Mononuclear cell (primary cell): ENCODE measurements around the gene C2CD4A. TPM values are rescaled to one million over a fixed set of nuclear protein-coding genes. Genes with fewer than 3 reads are reported as not detected.

Experiments used
- H3K27me3 ChIP-seq: 2 replicates; pipeline ENCODE4 v1.6.0; 2011; ENCODE audit warnings: low read length, control low read depth; ENCODE audit not compliant: insufficient read depth
- H3K4me1 ChIP-seq: 2 replicates; pipeline ENCODE4 v1.5.1; 2011; ENCODE audit warnings: mild to moderate bottlenecking, low read length, control low read depth; ENCODE audit not compliant: insufficient read depth
- H3K4me3 ChIP-seq: 2 replicates; pipeline ENCODE4 v1.5.1; 2011; ENCODE audit warnings: mild to moderate bottlenecking, low read length, moderate library complexity
- H3K9me3 ChIP-seq: 2 replicates; pipeline ENCODE4 v1.5.1; 2011; ENCODE audit warnings: low read depth, mild to moderate bottlenecking, control low read depth, low read length
- total RNA-seq: library from RNA; depleted of rRNA; stranded (reverse); fragments of >200 nt; gene quantifications from one replicate; pipeline ENCODE4 v1.2.3, GENCODE V29; 2012

The C2CD4A gene
- total RNA-seq, 1 donor = 0.21 TPM

DNA sequence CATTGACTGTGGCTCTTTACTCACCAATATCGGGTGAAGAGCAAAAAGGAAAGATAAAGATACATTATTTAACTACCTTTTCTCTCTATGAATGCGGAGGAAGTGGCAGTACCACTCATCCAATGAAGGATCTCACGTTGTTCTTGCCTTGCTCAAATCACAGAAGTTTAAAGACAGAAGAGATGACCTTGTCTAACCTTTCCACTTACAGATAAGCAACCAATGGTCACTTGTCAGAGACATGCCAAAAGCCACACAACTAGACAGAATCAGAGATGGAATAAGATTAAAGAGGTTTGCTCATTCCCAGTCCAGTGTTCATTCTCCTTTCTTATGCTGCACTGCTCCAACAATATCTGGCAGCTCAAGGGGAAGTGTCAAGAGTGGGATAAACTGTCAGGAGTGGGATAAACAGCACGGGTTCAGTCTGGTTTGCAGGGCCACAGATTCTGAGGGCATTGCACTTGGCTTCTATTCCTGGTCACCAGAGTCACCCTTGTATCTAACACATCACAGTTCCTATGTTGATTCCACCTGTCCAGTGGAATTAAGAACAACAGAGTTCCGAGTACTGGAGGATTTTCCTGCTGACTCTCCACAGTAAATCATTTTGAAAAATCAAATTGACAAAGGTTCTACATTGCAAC, 13.2 kb upstream of the C2CD4A start:
- Histone ChIP-seq H3K27me3 (no peaks in the 10 kb centered on the region), H3K9me3 (no peaks in the 10 kb centered on the region), H3K4me3 (no peak overlapping the region), H3K4me1 (peaks cover 47% of the 10 kb centered on the region)

DNA sequence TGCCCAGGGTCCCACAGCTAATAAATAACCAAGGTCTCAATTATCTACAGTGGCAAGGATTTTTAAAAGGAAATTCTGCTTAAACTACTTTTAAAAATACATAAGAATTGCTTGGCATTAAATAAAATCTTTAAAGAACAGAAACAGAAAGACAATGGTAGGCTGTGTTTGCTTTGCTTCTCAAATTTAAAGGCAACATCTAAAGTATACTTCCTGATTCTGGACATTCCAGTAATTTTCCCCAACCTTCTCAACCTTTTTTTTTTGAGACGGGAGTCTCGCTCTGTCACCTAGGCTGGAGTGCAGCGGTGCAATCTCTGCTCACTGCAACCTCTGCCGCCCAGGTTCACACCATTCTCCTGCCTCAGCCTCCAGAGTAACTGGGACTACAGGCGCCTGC, 11.8 kb upstream of the C2CD4A start:
- Histone ChIP-seq H3K4me1 (peaks cover 56% of the 10 kb centered on the region), H3K4me3 (no peak overlapping the region), H3K27me3 (no peaks in the 10 kb centered on the region)

GRCh38 chr15:62057341-62057980, 9.3 kb upstream of the C2CD4A start:
- H3K4me3 ChIP-seq = no peak overlapping the region
- H3K9me3 ChIP-seq = no peaks in the 10 kb centered on the region
- H3K27me3 ChIP-seq = no peaks in the 10 kb centered on the region
- H3K4me1 ChIP-seq = peaks cover 50% of the 10 kb centered on the region

More for the DNA sequence above, 11.8 kb upstream of the C2CD4A start:
- H3K9me3 ChIP-seq = no peaks in the 10 kb centered on the region

GRCh38 chr15:62058327-62059028, 8.3 kb upstream of the C2CD4A start:
- peaks cover 42% of the 10 kb centered on the region for H3K4me1 ChIP-seq
- H3K9me3 ChIP-seq = no peaks in the 10 kb centered on the region
- no peak overlapping the region for H3K4me3 ChIP-seq
- peaks cover 3% of the 10 kb centered on the region for H3K27me3 ChIP-seq

GRCh38 chr15:62059108-62059815, 7.5 kb upstream of the C2CD4A start:
- Histone ChIP-seq H3K4me1 (peaks cover 38% of the 10 kb centered on the region), H3K27me3 (peaks cover 9% of the 10 kb centered on the region), H3K4me3 (peak overlapping the region; percentile 94), H3K9me3 (no peaks in the 10 kb centered on the region)

DNA sequence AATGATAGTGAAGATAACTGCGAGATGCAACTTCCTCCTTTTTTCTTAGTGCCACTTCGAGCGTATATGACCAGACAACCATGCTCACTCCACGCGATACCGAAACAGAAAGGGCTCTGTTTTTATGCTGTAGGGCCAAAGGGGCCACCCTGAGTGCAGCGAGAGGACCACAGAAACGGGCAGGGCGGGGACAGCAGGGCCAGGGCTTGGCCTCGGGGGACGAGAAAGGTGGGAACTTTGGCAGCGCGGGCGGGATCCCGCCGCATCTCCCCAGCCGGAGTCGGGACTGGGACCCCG, 7.0 kb upstream of the C2CD4A start:
- Histone ChIP-seq H3K4me3 (peak overlapping the region; percentile 94), H3K9me3 (no peaks in the 10 kb centered on the region), H3K27me3 (peaks cover 14% of the 10 kb centered on the region), H3K4me1 (peaks cover 37% of the 10 kb centered on the region)

DNA sequence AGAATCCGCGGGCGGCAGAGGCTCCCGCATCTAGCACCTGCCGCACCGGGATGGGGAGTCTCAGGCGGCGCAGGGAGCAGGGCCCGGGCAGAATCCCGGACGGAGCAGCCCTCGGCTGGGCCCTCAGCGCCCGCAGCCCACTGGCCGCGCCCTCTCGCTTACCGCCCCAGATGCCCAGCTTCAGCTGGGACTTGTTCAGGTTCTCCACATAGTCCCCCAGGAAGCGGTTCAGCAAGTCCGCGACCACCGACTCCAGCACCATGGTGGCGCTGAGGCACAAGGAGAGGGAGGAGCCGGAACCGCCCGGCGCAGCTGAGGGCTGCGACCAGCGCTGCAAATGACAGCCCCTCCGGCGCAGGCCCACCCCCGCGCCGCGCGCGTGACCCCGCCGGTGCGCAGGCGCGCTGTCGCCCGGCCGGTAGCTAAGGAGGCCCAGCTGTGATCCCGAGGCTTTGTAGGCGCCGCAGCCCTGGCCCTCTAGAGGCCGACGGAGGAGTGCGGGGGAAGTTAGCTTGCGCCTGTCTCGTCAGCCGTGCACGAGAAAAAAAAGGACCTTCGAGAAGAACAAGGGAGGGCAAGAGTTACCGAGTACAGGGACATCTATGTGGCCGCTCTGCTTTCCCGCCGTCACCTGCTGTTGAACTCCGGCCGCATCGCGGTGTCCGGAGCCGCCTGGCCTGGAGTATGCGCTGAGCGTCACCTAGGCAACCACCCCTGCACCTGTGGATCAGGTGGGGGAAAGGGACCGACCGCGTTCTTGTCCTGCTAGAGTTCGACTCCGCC, 6.5 kb upstream of the C2CD4A start, which contains the start of gene VPS13C:
TSS of gene VPS13C (minus strand) at position 335 of the 783 bp plus-strand sequence. CDS start at position 262, 73 bp downstream.
- Histone ChIP-seq H3K4me1 (peaks cover 32% of the 10 kb centered on the region), H3K4me3 (peak within 1 kb of the TSS; percentile 94), H3K27me3 (peaks cover 19% of the 10 kb centered on the region), H3K9me3 (no peaks in the 10 kb centered on the region)

DNA sequence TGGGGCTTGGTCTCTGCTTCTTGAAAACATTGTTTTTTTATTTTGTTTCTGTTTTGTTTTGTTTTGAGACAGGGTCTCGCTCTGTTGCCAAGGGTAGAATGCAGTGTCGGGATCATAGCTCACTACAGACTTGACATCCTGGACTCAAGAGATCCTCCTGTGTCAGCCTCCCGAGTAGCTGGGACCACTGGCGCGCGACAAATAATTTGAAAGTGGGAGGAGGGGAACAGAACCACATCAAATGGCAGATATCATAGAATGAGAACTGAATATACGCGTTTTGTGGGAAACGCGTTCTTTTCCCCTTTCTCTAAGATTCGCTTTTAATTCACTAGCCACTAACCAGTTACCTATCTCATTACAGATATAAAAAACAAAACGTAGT, 5.9 kb upstream of the C2CD4A start:
- Histone ChIP-seq H3K4me3 (peak overlapping the region; percentile 94), H3K27me3 (peaks cover 25% of the 10 kb centered on the region), H3K4me1 (peaks cover 31% of the 10 kb centered on the region), H3K9me3 (no peaks in the 10 kb centered on the region)

DNA sequence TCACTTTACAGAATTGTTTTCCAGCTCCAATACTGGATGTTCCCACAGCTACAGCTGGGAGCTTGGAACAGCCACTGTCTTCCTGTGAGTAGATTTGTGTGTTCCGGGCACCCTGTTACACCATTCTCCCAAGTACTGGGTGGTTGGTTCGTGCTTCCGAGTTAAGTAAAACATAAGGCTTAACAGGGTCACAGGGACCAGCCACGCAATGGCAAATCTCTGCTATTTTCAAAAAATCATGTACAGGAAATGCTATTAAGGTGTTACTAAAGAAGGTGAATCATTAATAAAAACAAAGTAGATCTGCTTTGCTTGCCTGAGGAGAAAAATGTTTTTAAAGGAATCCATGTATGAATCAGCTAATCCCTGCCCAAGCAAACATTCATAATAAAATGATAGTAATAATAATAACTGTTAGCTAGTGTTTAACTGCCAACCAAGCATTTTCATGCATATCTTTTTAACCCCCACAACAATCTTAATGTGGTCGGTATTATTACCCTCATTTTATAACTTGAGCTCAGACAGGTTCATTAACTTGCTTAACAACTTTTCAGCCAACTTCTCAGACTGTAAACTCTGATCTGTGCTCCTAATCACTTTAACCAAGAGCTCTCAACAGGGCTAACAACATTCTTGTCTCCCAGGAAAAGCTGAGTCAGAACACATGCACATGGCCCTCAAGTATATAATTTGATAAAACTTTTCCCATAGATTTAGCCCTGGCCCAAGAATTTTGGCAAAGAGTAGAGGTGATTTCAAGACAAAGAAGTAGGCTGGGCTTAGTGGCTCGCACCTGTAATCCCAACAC, 2.7 kb upstream of the C2CD4A start:
- no peaks in the 10 kb centered on the region for H3K9me3 ChIP-seq
- H3K27me3 ChIP-seq = peaks cover 47% of the 10 kb centered on the region
- H3K4me3 ChIP-seq = no peak overlapping the region
- H3K4me1 ChIP-seq = peaks cover 38% of the 10 kb centered on the region

GRCh38 chr15:62067448-62068044, 769 bp downstream of the C2CD4A start:
- peak overlapping the region; percentile 24 for H3K4me3 ChIP-seq
- H3K9me3 ChIP-seq = no peaks in the 10 kb centered on the region
- H3K4me1 ChIP-seq = peaks cover 25% of the 10 kb centered on the region
- H3K27me3 ChIP-seq = peaks cover 59% of the 10 kb centered on the region

GRCh38 chr15:62068071-62068809, 1.5 kb downstream of the C2CD4A start:
- peaks cover 59% of the 10 kb centered on the region for H3K27me3 ChIP-seq
- no peaks in the 10 kb centered on the region for H3K9me3 ChIP-seq
- H3K4me1 ChIP-seq = peaks cover 25% of the 10 kb centered on the region
- peak overlapping the region; percentile 41 for H3K4me3 ChIP-seq

DNA sequence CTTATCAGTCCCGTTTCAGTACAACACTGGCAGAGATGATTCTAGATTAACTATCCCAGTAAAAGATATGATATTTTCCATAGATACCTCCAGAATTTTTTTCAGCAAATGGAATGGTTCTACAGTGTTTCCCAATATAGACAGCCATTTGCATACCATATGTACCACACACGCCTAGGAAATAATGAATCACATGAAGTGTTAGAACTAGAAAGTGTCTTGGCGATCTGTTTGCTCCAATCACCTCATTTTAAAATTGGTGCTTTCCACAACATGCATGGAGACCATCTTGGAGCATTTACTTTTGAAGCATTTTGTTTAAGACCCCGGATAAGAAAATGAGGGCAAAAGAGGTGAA, 2.0 kb downstream of the C2CD4A start:
- Histone ChIP-seq H3K4me3 (peak overlapping the region; percentile 41), H3K4me1 (peaks cover 25% of the 10 kb centered on the region), H3K9me3 (no peaks in the 10 kb centered on the region), H3K27me3 (peaks cover 53% of the 10 kb centered on the region)

- H3K4me1 ChIP-seq = peaks cover 25% of the 10 kb centered on the region
- H3K4me3 ChIP-seq = no peak overlapping the region
- peaks cover 47% of the 10 kb centered on the region for H3K27me3 ChIP-seq
- no peaks in the 10 kb centered on the region for H3K9me3 ChIP-seq
These were observed 2.8 kb downstream of the C2CD4A start for GRCh38 chr15:62069551-62069950.
